GM18499 (cell line): ENCODE data around the gene ADAMTSL3.
"Not testable (repeated sequence)": the region's sequence is repeated elsewhere in the genome, so short reads cannot be mapped to it uniquely, and the experiment has no call there.

Source experiments
- ATAC-seq: cut with Tn5 transposase; IDR thresholded peaks from one replicate; pipeline ENCODE4 v1.9.1; 2021; ENCODE audit warnings: moderate number of reproducible peaks; ENCODE audit not compliant: insufficient read depth, unreplicated experiment

ADAMTSL3 gene

GRCh38 chr15:83695901-83696425 lies 42.0 kb downstream of the ADAMTSL3 start:
- ATAC-seq: no peak

DNA sequence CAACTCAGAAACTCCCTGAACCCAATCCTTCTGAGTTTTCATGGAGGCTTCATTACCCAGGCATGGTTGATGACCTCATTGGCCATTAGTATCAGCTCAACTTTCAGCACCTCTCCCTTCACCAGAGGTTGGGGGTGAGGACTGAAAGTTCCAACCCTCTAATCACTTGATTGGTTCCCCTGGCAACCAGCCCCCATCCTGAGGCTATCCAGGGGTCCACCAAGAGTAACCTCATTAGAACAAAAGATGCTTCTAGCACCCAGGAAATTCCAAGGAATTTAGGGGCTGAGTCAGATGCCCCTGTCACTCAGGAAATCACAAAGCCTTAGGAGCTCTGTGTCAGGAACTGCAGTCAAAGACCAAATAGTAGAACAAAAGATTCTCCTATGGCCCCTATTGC lies 43.8 kb downstream of the ADAMTSL3 start:
- no peak for ATAC-seq

DNA sequence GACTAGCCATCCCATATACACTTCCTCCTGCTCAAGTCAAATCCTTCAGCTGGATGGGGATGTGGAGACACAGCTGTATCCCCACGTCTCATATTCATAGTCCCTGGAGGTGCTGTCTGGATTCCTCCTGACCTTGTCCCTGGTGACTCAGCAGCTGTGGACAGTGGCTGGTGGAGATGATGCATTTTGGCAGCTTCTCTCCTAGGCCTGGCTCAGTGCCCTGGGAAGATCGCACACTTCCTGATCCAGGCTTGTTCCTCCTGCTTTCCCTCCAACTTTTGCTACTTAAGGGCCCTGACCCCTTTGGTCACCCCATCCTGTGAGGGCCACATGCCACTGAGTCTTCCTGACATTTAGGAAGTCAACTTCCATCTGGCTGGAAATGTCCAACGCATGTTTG lies 44.4 kb downstream of the ADAMTSL3 start:
- ATAC-seq: no peak

DNA sequence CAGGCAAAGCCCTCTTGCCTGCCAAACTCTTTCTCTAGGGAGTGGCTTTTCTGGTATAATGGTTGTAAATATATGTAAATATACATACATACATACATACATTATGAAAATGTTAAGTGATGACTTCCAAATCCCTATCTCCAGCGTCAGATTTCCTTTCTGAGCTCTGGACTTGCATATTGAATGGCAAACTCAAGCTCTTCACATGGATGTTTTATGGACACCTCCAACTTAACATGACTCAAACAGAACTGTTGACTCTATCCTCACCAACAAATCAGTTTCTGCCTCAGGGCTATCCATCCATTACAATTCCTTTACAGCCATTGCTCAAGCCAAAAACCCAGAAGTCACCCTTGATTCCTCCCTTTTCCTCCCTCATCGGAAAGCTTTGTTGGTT lies 45.1 kb downstream of the ADAMTSL3 start:
- no peak for ATAC-seq

- ATAC-seq: no peak
These were observed 46.2 kb downstream of the ADAMTSL3 start for GRCh38 chr15:83700082-83700481.

DNA sequence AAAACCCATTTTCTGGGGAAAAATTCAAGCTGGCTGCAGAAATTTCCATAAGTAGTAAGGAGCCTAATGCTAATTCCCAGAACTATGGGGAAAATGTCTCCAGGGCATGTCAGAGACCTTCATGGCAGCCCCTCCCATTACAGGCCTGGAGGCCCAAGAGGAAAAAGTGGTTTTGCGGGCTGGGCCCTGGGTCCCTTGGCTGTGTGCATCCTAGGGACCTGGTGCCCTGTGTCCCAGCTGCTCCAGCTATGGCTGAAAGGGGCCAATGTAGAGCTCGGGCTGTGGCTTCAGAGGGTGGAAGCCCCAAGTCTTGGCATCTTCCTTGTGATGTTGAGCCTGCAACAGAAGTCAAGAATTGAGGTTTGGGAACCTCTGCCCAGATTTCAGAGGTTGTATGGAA lies 48.4 kb downstream of the ADAMTSL3 start:
- ATAC-seq: not testable (repeated sequence)

DNA sequence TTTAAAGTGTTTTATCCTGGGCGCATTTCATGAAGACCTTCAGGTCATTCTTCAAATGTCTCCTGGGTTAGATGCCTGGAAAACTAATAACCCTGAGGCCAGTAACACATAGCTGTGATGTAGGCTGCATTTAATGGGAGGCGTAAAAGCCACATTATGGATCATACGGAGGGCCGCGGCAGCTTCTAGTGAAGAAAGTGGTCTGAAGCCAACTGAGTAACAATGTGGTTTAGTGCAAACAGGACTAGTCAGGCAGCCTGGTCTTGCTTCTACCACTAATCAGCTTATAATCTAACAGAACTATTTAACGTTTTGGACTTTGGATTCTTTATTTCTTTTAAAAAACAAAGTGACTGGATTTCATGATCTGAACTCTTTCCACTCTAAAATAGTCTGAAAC lies 54.4 kb downstream of the ADAMTSL3 start:
- no peak for ATAC-seq

GRCh38 chr15:83709241-83709640 lies 55.3 kb downstream of the ADAMTSL3 start:
- no peak for ATAC-seq

GRCh38 chr15:83709811-83710210 lies 55.9 kb downstream of the ADAMTSL3 start:
- ATAC-seq: no peak

GRCh38 chr15:83710452-83710851 lies 56.5 kb downstream of the ADAMTSL3 start:
- no peak for ATAC-seq

DNA sequence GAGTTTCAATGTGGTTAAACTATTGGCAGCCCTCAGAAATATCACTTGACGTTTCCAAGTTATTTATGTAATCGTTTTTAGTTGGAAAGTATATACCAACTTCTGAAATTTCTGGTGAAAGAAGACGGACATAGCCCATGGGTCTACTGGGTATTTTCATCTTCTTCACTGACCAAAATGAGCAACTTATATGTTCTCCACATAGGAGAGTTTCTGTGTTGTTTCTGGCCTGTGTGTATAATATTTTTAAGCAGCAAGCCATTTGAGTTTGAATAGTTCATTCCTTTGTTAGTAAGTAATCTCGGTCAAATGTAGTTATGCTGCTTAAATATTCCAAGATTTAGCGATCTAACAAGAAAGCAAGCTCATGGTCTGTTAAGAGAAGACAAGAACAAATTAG lies 57.3 kb downstream of the ADAMTSL3 start:
- no peak for ATAC-seq

GRCh38 chr15:83713242-83713641 lies 59.3 kb downstream of the ADAMTSL3 start:
- no peak for ATAC-seq

GRCh38 chr15:83714939-83715628 lies 61.2 kb downstream of the ADAMTSL3 start:
- ATAC-seq: no peak

GRCh38 chr15:83716605-83717004 lies 62.7 kb downstream of the ADAMTSL3 start:
- no peak for ATAC-seq

GRCh38 chr15:83717010-83717409 lies 63.1 kb downstream of the ADAMTSL3 start:
- no peak for ATAC-seq

DNA sequence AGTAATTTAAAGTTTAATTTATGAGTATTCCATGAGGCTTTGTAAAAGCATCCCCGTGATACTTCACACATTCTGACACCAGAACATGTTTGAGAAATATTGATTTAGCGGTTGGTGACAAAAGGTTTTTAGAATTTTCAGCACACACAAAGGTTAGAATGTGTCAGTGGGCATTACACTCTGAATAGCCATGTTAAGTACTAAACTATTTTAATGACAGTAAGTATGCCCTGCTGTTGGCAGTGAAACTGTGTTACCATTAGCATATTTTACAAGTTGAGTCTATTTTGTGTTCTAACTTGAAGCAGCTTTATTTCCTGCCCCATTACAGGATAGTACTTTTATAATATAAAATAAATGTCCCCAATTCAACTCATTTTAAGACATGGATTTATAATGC lies 66.5 kb downstream of the ADAMTSL3 start:
- ATAC-seq: no peak

GRCh38 chr15:83721031-83721430 lies 67.1 kb downstream of the ADAMTSL3 start:
- ATAC-seq: no peak

- ATAC-seq: no peak
These were observed 68.1 kb downstream of the ADAMTSL3 start for GRCh38 chr15:83721981-83722380.

DNA sequence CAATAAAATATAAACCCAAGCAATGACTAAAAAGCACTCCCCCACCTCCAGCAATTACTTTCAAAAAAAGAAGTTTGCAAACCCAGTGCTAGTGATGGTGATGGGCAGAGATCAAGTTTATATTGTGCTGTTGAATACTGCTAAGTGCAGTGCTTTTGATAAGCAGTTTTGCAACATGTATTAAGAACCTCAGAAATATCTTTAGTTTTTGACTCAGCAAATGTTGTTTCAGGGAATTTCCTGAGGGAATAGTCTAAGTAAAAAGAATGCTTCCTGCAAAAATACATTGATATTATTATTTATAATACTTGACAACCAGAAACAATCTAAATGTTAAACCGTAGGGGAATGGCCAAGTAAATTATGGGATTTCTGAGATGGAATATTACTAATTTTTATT lies 69.3 kb downstream of the ADAMTSL3 start:
- ATAC-seq: no peak

GRCh38 chr15:83732196-83732595 lies 78.3 kb downstream of the ADAMTSL3 start:
- no peak for ATAC-seq

DNA sequence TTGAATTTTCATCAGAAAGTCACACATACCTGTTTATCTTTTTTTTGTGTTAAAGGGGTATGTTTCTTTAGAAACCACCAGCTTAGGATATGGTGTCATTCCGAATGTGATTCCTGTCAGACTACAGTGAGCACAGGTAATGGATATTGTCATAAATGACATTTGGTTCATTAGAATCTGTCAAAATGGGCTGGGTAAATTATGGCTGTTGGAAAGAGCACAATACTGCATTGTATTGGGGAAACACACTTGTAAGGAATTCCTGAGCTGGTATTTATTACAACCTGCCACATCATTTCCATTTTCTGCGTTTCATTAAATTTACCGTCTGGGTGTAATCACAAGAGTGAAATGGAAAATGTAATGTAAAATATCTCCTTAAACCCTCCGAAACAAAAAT lies 78.8 kb downstream of the ADAMTSL3 start:
- no peak for ATAC-seq

- ATAC-seq: no peak
These were observed 79.3 kb downstream of the ADAMTSL3 start for GRCh38 chr15:83733206-83733605.
